KMS-11 (cell line): Measurements from ENCODE around the gene PCSK6.

Experiments used
- H2AFZ ChIP-seq: fragments of 200-600 bp; sonication (generic); 2 replicates; pipeline ENCODE4 v1.6.1; 2016; ENCODE audit warnings: antibody characterized with exemption, mixed run types, low read depth
- H3K27ac ChIP-seq: fragments of 200-600 bp; sonication (generic); 2 replicates; pipeline ENCODE4 v1.6.1; 2016; ENCODE audit warnings: mild to moderate bottlenecking, mixed run types
- H3K27me3 ChIP-seq: fragments of 200-600 bp; sonication (generic); 2 replicates; pipeline ENCODE4 v1.6.1; 2017; ENCODE audit warnings: mild to moderate bottlenecking, low read depth, mixed run types, moderate library complexity; ENCODE audit not compliant: insufficient read depth
- H3K36me3 ChIP-seq: fragments of 200-600 bp; sonication (generic); 2 replicates; pipeline ENCODE4 v1.6.1; 2017; ENCODE audit warnings: mild to moderate bottlenecking, mixed run types; ENCODE audit not compliant: insufficient read depth
- H3K4me1 ChIP-seq: fragments of 200-600 bp; sonication (generic); 2 replicates; pipeline ENCODE4 v1.6.1; 2016; ENCODE audit warnings: mild to moderate bottlenecking, low read depth, mixed run types; ENCODE audit not compliant: poor library complexity, severe bottlenecking
- H3K4me2 ChIP-seq: fragments of 200-600 bp; sonication (generic); 2 replicates; pipeline ENCODE4 v1.7.0; 2016; ENCODE audit warnings: mild to moderate bottlenecking, mixed run types
- H3K4me3 ChIP-seq: fragments of 200-600 bp; sonication (generic); IDR thresholded peaks from 2 replicates; pipeline ENCODE4 v1.6.1; 2017; ENCODE audit warnings: low read depth, low read length, mixed read lengths; ENCODE audit not compliant: insufficient read depth
- H3K79me2 ChIP-seq: fragments of 200-600 bp; sonication (generic); 2 replicates; pipeline ENCODE4 v1.6.1; 2016; ENCODE audit warnings: low read depth, mixed run types; ENCODE audit not compliant: insufficient read depth
- H3K9ac ChIP-seq: fragments of 200-600 bp; sonication (generic); 2 replicates; pipeline ENCODE4 v1.6.1; 2016; ENCODE audit warnings: mild to moderate bottlenecking, mixed run types
- H4K20me1 ChIP-seq: fragments of 200-600 bp; sonication (generic); 2 replicates; pipeline ENCODE4 v1.6.1; 2016; ENCODE audit warnings: mild to moderate bottlenecking, mixed run types; ENCODE audit not compliant: insufficient read depth
- TF ChIP-seq, protein P1 (sequence below): fragments of 200-600 bp; sonication (generic); conservative IDR thresholded peaks from 2 replicates; pipeline ENCODE4 v1.6.1; 2017; ENCODE audit warnings: low read depth, mild to moderate bottlenecking, antibody characterized with exemption, low read length, moderate library complexity, mixed read lengths

PCSK6 gene

DNA sequence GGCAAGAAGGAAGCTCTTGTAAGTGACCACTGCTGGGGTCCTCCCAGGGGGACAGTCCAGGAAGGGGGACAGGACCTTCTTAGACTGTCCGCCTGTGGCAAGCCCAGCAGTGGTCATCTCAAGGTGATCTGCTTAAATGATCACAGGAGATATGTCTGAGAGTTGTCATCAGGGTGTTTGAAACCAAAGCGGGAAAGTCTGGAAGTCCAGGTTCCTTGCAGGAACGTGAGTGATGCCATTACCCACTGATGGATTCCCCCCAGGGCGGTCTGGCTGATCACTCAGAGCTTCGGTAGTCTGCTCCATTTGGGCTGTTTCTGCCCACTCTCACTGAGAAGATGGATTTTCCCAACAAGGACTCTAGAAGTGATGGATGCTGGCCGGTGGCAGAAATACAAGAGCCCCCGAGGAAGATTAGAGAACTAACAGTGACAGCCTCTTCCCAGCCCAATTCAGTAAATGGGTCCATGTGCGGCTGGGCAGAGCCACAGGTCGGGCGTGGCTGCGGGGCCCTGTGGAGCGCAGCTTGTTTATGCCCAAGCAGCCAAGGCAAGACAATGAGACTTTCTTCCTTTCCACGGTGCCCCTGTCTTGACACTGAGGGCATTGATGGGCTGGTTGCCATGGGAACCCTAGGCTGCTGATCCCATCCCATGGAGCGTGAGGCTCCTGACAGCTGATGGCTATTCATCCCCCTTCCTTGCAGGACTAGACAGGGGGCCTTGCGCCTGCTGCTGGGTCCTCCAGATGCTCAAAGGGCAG lies 9.5 kb downstream of the PCSK6 start:
- H2AFZ ChIP-seq, result no peak overlapping the region
- H3K27me3 ChIP-seq, result no peaks in the 10 kb centered on the region
- TF ChIP-seq, protein P1, sequence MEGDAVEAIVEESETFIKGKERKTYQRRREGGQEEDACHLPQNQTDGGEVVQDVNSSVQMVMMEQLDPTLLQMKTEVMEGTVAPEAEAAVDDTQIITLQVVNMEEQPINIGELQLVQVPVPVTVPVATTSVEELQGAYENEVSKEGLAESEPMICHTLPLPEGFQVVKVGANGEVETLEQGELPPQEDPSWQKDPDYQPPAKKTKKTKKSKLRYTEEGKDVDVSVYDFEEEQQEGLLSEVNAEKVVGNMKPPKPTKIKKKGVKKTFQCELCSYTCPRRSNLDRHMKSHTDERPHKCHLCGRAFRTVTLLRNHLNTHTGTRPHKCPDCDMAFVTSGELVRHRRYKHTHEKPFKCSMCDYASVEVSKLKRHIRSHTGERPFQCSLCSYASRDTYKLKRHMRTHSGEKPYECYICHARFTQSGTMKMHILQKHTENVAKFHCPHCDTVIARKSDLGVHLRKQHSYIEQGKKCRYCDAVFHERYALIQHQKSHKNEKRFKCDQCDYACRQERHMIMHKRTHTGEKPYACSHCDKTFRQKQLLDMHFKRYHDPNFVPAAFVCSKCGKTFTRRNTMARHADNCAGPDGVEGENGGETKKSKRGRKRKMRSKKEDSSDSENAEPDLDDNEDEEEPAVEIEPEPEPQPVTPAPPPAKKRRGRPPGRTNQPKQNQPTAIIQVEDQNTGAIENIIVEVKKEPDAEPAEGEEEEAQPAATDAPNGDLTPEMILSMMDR, result no peak
- H3K27ac ChIP-seq, result no peak overlapping the region
- H3K36me3 ChIP-seq, result no peaks in the 10 kb centered on the region
- no peaks in the 10 kb centered on the region for H3K79me2 ChIP-seq
- no peak overlapping the region for H3K4me3 ChIP-seq
- no peak overlapping the region for H3K9ac ChIP-seq
- no peaks in the 10 kb centered on the region for H4K20me1 ChIP-seq
- no peaks in the 10 kb centered on the region for H3K4me1 ChIP-seq
- no peak overlapping the region for H3K4me2 ChIP-seq

DNA sequence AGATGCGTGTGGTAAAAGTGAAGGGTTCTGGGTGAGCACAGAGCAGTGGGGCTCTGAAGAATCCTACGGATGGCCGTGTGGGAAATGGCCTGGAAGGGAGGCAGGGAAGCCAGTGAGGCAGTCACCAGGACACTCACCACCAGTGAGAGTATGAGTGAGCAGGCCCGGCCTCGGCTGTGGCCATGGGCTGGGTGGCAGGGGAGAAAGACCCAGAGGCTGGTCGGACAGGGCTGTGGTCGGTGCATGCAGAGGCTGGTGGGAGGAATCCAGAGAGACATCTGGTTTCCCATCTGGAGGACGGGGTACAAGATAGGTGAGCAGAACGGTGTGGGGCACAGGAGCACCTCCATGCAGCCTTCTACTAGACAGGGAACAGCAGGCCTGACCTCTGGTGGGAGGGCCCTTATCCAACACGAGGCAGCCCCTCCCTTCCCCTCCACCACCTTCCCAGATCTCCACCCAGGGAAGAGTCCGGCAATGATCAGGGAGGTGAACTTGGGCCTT lies 10.1 kb downstream of the PCSK6 start:
- H3K9ac ChIP-seq, result no peak overlapping the region
- no peak overlapping the region for H3K4me3 ChIP-seq
- H4K20me1 ChIP-seq, result no peaks in the 10 kb centered on the region

DNA sequence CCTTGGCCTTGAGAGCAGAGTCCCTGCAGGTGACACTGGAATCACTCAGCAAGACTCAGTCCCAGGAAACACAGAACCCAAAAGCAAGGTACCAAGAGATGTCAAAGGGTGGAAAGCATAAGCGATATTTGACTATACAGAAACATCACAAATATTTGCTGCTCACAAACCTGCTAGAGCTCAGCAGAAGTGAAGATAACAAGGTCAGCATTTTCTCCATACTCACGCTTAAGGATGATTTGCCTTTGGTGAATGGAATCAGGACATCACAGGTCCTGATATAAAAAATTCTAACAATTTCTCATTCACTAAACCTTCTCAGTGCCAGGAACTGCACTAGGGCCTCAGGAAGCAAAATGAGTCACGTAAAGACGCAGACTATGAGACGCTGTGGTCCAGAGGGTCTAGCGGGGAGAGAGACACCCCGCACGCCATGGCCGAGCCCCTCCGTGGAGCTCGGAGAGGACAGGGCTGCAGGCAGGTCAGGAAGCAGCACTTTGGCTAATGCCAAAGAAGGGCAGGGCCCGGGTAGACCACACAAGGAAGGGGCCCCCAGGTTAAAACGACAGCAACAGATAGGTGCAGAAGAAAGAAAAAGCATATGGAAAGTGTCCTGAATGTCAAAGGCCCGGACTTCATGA lies 10.7 kb downstream of the PCSK6 start:
- Histone ChIP-seq H3K27ac (no peak overlapping the region), H3K27me3 (no peaks in the 10 kb centered on the region), H3K36me3 (no peaks in the 10 kb centered on the region), H3K4me2 (no peak overlapping the region), H3K4me3 (no peak overlapping the region), H4K20me1 (no peaks in the 10 kb centered on the region), H3K79me2 (no peaks in the 10 kb centered on the region), H3K4me1 (no peaks in the 10 kb centered on the region), H2AFZ (no peak overlapping the region), H3K9ac (no peak overlapping the region)
- TF ChIP-seq, protein P1, result no peak

More for the DNA sequence above, 10.1 kb downstream of the PCSK6 start:
- TF ChIP-seq, protein P1, result no peak
- Histone ChIP-seq H3K4me2 (no peak overlapping the region), H3K36me3 (no peaks in the 10 kb centered on the region), H3K27ac (no peak overlapping the region), H3K79me2 (no peaks in the 10 kb centered on the region), H3K27me3 (no peaks in the 10 kb centered on the region), H3K4me1 (no peaks in the 10 kb centered on the region), H2AFZ (no peak overlapping the region)

DNA sequence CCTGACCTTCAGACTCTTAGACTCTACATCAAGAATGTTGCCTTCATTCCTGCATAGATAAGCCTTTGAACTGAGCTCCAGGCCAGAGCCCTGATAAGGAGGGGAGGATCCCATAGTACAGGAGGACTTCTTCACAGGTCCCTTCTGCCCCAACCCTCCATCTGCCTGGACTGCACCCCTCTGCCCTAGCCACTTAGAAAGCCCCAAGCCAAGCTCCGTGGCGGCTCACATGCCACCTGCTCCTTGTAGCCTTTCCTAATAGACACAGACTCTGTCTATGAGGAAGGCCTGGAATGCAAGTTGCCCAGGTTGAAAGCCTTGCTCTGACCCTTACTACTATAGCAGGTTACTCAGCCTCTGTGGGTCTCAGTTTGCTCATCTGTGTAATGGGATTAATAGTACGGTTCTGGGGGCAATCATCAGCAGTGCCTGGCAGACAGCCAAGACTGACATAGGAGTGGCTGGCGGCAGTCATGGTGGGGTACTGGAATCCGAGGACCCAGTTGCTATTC lies 11.6 kb downstream of the PCSK6 start:
- no peaks in the 10 kb centered on the region for H3K27me3 ChIP-seq
- no peak overlapping the region for H3K4me2 ChIP-seq
- H2AFZ ChIP-seq, result no peak overlapping the region
- H3K79me2 ChIP-seq, result no peaks in the 10 kb centered on the region
- no peaks in the 10 kb centered on the region for H3K4me1 ChIP-seq
- H3K36me3 ChIP-seq, result no peaks in the 10 kb centered on the region
- H3K4me3 ChIP-seq, result no peak overlapping the region
- TF ChIP-seq, protein P1, result no peak
- no peak overlapping the region for H3K9ac ChIP-seq
- no peaks in the 10 kb centered on the region for H4K20me1 ChIP-seq
- H3K27ac ChIP-seq, result no peak overlapping the region
